Frontal cortex (tissue), 4 donors: ENCODE data around the gene CDKN1A. TPM values are rescaled to one million over a fixed set of nuclear protein-coding genes. Genes with fewer than 3 reads are reported as not detected.
A peak's percentile ranks its signal among the peaks of the same experiment; 100 is the strongest.

Experiments
- DNase-seq, 2 donors: peaks; one replicate each; pipeline ENCODE4 v3.0.0; 2012; ENCODE audit warnings: low spot score in 2 of 2
- FAIRE-seq: peaks from 2 replicates; lab custom pipeline; 2012; peaks lifted over from hg19 to GRCh38; lab: Jason Lieb, UNC
- small RNA-seq: library from RNA; depleted of rRNA; stranded (forward); fragments of <200 nt; gene quantifications from one replicate; pipeline ENCODE3, GENCODE V24; 2014
- total RNA-seq: library from RNA; depleted of rRNA; stranded (reverse); fragments of >200 nt; gene quantifications from one replicate; pipeline ENCODE4 v1.2.3, GENCODE V29; 2014
- donor health status: control.
- donor health status: control.
- donor health status: control.

CDKN1A gene
- total RNA-seq, 1 donor from 2014 or later, result 2.0 TPM

- DNase-seq (no peak), FAIRE-seq (no peak)
Measured at GRCh38 chr6:36731622-36732310, 53.3 kb downstream of the CDKN1A start.

GRCh38 chr6:36733300-36733699 is 54.8 kb downstream of the CDKN1A start:
- FAIRE-seq, result no peak
- DNase-seq, result no peak

GRCh38 chr6:36734486-36735060 is 56.1 kb downstream of the CDKN1A start:
- FAIRE-seq (no peak), DNase-seq (no peak)

GRCh38 chr6:36735110-36736071 is 56.9 kb downstream of the CDKN1A start:
- DNase-seq (peak in 1 of 2 donors; percentile 74), FAIRE-seq (no peak)

Small RNA genes within 50 kb of the gene (small RNA-seq; reads per million reads assigned to genes)
- not detected for gene RF00019
- 0.61 reads per million, percentile 48 among the genes with 10 or more reads in this experiment for gene RNU1-88P

Other genes starting within 250 kb of the CDKN1A start
- not detected for gene PXT1, start 235.9 kb upstream of the CDKN1A start, total RNA-seq
- 68.1 TPM for gene KCTD20, start 235.7 kb upstream of the CDKN1A start, total RNA-seq
- 9.8 TPM for gene STK38, start 131.2 kb upstream of the CDKN1A start, total RNA-seq
- gene SRSF3, start 84.4 kb upstream of the CDKN1A start, total RNA-seq, result 217 TPM
- gene RAB44, start 19.1 kb downstream of the CDKN1A start, total RNA-seq, result not detected
- gene CPNE5, start 160.7 kb downstream of the CDKN1A start, total RNA-seq, result 12.6 TPM
- gene PPIL1, start 196.1 kb downstream of the CDKN1A start, total RNA-seq, result 40.8 TPM
- 28.9 TPM for gene C6orf89, start 207.2 kb downstream of the CDKN1A start, total RNA-seq